HG03342 (cell line): Measurements from ENCODE around the gene WDR45.

Experiments
- ATAC-seq: cut with Tn5 transposase; IDR thresholded peaks from one replicate; pipeline ENCODE4 v1.9.1; 2021; ENCODE audit warnings: mild to moderate bottlenecking, moderate library complexity; ENCODE audit not compliant: unreplicated experiment

The WDR45 gene

DNA sequence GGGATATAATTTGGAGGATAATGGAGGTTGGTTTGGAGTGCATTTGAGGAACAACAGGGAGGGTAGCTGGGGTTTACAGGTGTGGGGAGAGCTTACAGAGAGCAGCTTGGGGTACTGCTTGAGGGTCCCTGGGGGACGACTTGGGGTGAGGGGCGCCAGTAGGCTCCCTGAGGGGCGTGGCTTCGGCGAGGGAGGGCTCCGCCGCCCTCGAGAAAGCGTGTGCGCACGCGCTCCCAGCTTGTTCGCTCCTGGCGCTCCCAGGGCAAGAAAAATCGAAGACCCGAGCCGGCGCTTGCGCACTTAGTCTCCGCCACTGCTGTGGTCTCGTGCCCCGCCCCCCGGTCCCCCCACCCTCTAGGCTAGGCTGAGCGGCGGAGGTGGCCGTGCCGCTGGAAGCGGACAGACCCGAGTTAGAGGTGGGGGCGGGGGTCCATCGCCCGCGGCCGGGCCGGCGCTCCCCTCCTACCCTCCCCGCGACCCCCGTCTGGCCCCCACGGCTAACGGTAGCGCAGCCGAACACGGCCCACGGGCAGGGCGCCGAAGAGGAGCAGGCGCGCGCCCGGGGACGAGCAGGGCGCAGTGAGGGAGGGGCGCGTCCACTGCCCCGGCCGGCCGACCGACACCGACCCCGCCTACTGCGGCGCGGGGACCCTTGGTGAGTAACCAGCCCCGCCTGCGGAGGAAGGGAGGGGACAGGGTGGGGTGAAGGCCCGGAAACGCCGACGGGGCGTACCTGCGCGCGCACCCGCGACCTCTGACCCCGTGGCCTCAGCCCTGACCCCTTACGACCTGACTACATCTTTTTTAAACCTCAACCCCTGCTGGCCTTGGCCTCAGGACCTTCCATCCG, 26.2 kb downstream of the WDR45 start:
- ATAC-seq, result no peak

DNA sequence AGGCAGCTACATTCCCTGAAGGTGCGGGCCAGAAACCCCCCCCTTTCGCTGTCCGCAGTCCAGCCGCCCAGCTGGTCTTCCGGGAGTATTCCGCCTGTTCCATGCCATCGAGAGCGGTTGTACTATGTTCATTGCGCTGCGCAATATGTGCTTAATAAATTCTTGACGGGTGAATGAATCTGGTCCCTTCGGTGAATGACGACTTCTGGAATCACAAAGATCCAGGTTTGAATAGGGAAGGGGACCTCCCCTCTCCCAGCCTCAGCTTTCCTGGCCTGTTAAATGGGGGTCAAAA, 35.8 kb downstream of the WDR45 start:
- ATAC-seq, result no peak

DNA sequence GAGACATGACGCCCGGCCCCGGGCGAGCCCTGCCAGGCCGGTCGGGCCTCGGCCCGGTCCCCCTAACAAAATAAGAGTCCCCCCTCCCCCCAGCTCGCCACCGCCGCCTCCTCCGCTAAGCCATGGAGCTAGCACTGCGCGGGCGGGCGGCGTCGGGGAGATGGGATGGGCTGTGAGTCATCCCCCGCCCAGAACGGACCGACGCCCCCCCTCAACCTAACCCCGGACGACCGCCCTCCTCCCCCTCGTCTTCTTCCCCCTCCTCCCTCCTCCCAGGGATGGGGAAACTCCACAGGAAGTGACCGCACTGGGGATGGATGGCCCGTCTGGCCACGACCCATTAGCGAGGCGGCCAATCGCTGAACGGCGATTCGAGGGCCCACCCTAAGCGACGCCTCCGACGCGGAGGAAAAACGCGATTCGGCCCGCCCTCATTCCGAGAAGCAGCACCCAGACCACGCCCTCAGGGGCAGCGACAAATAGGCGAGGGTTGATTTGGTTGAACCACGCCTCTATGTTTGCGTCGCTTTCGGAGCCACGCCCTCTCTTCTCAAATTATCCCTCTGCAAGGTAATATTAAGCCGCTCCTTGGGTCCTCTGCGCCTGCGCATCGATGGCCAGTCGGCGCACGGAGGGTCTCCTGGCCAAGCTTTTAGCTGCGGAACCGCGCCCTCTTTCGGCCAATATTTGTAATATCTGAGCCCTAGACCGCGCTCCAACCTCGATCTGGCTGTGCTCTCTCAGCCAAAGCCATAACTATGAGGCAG, 36.3 kb downstream of the WDR45 start, which contains the start of gene TFE3:
Gene TFE3, minus strand, starts transcription at position 138 of the 767 bp plus-strand sequence. Its CDS starts 131 bp downstream, at position 7.
- peak; percentile 87 for ATAC-seq

DNA sequence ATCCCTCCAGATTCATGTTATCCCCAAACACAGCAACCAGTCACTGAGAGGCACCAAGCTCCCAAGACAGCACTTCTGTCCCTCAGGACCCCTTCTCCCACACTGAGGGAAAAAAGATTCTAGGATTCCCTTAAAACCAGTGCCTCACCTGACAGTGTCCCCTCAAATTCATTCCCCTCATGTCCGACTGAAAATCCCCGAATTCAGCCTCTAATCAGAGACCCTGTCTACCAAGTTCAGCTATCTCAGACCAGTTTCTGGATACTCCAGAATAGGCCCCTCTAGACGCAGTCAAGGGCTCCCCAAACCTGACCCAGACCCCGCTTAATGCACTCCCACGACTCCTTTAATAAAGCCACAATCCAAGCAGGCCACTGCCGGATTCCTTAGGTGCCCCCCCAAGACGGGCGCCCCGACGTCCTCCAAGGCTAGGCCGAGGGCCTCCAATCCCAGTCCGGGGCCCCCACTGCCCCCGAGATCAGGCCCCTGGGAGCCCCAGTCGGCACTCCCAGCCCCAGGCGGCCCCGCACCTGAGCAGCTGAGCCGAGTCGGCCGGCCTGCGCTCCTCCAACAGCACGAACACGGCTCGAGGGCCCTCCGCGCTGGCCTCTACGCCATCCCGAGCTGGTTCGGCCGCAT, 37.0 kb downstream of the WDR45 start:
- no peak for ATAC-seq

DNA sequence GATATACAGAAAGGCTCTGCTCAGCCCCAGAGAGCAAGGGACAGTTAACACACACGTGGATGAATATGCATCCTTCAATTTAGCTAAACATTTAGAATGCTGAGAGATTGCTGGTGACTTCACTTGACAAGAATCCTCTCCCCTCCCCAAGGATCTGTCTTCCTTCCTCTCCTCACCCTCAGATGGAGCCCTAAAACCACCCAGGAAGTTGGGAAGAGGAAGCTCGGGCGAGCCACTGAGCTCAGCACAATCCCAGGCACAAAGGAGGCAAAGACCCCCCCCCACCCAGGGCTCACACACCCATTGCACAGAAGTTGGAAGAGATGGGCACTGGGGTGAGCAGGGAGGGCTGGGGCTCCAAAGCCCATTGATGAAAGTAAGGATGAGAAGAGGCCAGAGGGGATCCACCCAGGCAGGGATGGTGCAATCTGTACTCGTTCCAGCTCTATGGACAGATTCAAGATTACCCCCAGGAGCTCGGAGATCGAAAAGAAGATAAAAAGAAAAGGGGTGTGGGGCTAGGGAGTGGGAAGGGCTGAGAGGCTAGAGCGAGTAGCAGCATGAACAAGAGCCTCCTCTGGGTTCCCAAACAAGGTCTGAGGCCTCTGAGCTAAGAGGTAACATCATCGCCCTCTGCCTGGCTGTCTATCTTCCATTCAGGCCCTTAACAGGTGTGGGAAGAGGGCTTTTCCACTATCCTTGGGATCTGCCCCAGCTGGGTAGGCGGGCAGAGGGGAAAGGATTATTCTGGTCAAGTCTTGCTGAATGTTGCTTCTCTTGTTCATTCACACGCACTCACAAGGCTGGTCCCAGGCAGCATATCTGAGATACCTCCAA, 37.7 kb downstream of the WDR45 start:
- ATAC-seq, result no peak

DNA sequence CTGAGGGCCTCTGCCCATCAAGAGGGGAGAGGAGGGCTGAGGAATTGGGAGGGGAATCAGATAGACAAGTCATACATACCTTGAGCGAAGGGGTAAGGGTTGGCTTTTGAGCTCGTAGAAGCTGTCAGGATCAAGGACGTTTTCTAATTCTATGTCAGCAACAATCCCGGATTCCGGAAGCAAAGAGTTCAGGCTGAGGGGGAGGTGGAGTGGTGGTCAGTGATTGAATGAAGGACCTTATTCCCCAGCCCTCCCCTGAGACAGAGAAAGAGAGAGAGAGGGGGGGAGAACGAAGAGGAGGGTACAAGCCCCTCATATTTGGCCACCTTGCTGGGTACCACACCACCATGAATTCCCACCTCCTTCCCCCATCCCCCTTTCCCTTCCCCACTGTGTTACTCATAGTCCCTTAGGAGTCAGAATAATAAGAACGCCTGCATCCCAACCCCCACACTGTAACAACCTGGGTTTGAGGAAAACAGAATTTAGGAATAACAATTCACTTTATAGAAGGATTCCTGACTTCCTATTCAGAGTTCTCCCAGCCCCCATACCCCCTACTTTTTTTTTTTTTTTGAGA, 39.2 kb downstream of the WDR45 start:
- ATAC-seq, result no peak

GRCh38 chrX:49039598-49040375, 39.9 kb downstream of the WDR45 start:
- ATAC-seq, result no peak

GRCh38 chrX:49037883-49038475, 41.7 kb downstream of the WDR45 start:
- no peak for ATAC-seq

DNA sequence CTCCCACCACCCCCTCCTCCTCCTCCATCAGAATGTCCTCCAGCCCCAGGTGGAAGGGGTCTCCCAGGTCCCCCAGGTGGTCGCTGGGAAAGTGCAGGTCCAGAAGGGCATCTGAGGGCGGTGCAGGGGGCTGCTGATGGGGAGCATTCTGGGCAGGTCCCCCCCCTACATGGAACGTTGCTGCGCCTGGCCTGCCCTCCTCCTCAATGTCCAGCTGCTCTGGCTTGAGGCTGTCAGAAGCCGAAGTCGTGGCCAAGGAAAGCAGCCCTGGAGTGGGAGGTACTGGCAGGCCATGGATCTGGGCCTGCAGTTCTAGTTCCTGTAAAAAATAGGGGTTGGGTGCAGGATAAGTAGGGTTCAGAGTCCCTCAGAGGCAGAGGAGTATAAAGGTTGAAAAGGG, 49.4 kb downstream of the WDR45 start:
- ATAC-seq, result no peak

DNA sequence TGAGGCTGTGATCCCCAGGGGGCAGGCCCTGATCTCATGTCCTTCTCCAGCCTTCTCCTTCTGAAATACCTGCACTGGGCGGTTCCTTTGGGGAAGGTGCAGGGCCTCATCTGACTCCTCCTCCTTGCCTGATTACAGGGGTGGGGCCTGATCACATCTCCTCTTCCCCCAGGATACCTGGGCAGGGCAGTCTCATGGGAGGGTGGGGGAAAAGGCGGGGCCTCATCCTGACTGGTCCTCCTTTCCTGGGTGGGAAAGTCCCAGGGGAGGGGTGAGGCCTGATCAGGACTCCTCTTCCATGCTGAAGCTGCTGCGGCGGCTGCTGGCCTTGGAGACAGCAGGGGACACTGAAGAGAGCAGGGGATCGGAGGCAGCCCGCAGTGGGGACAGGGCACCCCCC, 49.8 kb downstream of the WDR45 start:
- ATAC-seq, result no peak
